ENCODE measurements around the gene SPOCK1. TPM values are rescaled to one million over a fixed set of nuclear protein-coding genes. Genes with fewer than 3 reads are reported as not detected.

The SPOCK1 gene
- total and polyA plus RNA-seq, 9 of the 15 experiments (the other 6 are each of a cell fraction or from before 2014, with no cell fraction given): 0.01 to 0.35 (median 0.04) TPM; not detected in 6

- no peak for FAIRE-seq
- POLR2A ChIA-PET: no interaction called here
- WGBS (ENCODE audit: insufficient coverage, low coverage, missing lambda C conversion rate): 0% methylated on average over 5 of the region's 6 CpGs
- Histone ChIP-seq H2AFZ (ENCODE audit: low read depth, low read length) (no peak overlapping the region), H3K79me2 (ENCODE audit: control insufficient read depth, insufficient read depth, low read length) (no peaks in the 10 kb centered on the region), H3K9ac (ENCODE audit: insufficient read depth in 1 of 2, low read depth in 2 of 2, low read length in 2 of 2) (no peak overlapping the region), H3K36me3 (ENCODE audit: control insufficient read depth, insufficient read depth, low read length) (no peaks in the 10 kb centered on the region), H3K4me1 (replicated peaks in 1 of 2; ENCODE audit: control insufficient read depth in 2 of 2, insufficient read depth in 2 of 2, low read length in 2 of 2) (no peaks in the 10 kb centered on the region), H3K27me3 (ENCODE audit: control insufficient read depth in 2 of 2, insufficient read depth in 2 of 2, low read length in 2 of 2) (no peaks in the 10 kb centered on the region), H3K9me3 (replicated peaks; ENCODE audit: control insufficient read depth, insufficient read depth, low read depth, low read length) (no peaks in the 10 kb centered on the region), H3K4me3 (no peak overlapping the region), H3K9me1 (ENCODE audit: control insufficient read depth, insufficient read depth, low read length) (no peaks in the 10 kb centered on the region), H3K27ac (ENCODE audit: extremely low read depth, low read depth, low read length) (no peak overlapping the region), H4K20me1 (replicated peaks; ENCODE audit: control insufficient read depth, insufficient read depth, low read length) (no peaks in the 10 kb centered on the region), H3K4me2 (ENCODE audit: insufficient read depth, low read length) (no peak overlapping the region)
- intact Hi-C loops (cut with micrococcal nuclease): no loop called here
- no TSS peak for BruUV-seq (replicated peaks)
- in situ Hi-C loops (cut with MboI): no loop called here
- CTCF ChIA-PET (ENCODE audit: low intra/inter-chr PET ratio): no interaction called here
- no peak for ATAC-seq
- DNase-seq (ENCODE audit: extremely low read depth in 1 of 4, low spot score in 3 of 4): no peak
- TF ChIP-seq TAF9B (IDR thresholded peaks at IDR 0.05; ENCODE audit: partially characterized antibody): no peak
- TF ChIP-seq, protein P1, sequence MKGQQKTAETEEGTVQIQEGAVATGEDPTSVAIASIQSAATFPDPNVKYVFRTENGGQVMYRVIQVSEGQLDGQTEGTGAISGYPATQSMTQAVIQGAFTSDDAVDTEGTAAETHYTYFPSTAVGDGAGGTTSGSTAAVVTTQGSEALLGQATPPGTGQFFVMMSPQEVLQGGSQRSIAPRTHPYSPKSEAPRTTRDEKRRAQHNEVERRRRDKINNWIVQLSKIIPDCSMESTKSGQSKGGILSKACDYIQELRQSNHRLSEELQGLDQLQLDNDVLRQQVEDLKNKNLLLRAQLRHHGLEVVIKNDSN (CRISPR knock-in tag; IDR thresholded peaks at IDR 0.05): no peak
- no peak for TF ChIP-seq MTA1 (IDR thresholded peaks at IDR 0.05; ENCODE audit: borderline replicate concordance)
- no peak for TF ChIP-seq BMI1 (IDR thresholded peaks at IDR 0.05; ENCODE audit: low read length)
- no peak for TF ChIP-seq ELF2 (CRISPR knock-in tag; IDR thresholded peaks at IDR 0.05)
- TF ChIP-seq MCM2 (IDR thresholded peaks at IDR 0.05; ENCODE audit: low read depth): no peak
- no peak for TF ChIP-seq GABPB1 (CRISPR knock-in tag; IDR thresholded peaks at IDR 0.05)
- no peak for TF ChIP-seq HNRNPUL1 (IDR thresholded peaks at IDR 0.05; ENCODE audit: low read length)
- TF ChIP-seq CBX8 (IDR thresholded peaks at IDR 0.05; ENCODE audit: borderline replicate concordance, extremely low read depth, low read depth, low read length, poor library complexity, severe bottlenecking): no peak
- no peak for TF ChIP-seq RAD51 (IDR thresholded peaks at IDR 0.05; ENCODE audit: borderline replicate concordance, low read depth)
- no peak for TF ChIP-seq SIN3B (IDR thresholded peaks at IDR 0.05; ENCODE audit: low read depth)
- TF ChIP-seq, protein P2, sequence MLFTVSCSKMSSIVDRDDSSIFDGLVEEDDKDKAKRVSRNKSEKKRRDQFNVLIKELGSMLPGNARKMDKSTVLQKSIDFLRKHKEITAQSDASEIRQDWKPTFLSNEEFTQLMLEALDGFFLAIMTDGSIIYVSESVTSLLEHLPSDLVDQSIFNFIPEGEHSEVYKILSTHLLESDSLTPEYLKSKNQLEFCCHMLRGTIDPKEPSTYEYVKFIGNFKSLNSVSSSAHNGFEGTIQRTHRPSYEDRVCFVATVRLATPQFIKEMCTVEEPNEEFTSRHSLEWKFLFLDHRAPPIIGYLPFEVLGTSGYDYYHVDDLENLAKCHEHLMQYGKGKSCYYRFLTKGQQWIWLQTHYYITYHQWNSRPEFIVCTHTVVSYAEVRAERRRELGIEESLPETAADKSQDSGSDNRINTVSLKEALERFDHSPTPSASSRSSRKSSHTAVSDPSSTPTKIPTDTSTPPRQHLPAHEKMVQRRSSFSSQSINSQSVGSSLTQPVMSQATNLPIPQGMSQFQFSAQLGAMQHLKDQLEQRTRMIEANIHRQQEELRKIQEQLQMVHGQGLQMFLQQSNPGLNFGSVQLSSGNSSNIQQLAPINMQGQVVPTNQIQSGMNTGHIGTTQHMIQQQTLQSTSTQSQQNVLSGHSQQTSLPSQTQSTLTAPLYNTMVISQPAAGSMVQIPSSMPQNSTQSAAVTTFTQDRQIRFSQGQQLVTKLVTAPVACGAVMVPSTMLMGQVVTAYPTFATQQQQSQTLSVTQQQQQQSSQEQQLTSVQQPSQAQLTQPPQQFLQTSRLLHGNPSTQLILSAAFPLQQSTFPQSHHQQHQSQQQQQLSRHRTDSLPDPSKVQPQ (CRISPR knock-in tag; IDR thresholded peaks at IDR 0.05; ENCODE audit: borderline replicate concordance): no peak
- no peak for TF ChIP-seq TBP (optimal IDR thresholded peaks at IDR 0.05; ENCODE audit: low read depth, low read length)
- no peak for TF ChIP-seq KDM5B (IDR thresholded peaks at IDR 0.05; ENCODE audit: insufficient replicate concordance, low read depth, low read length)
- TF ChIP-seq MXI1 (IDR thresholded peaks at IDR 0.05; ENCODE audit: low read depth, low read length): no peak
- no peak for TF ChIP-seq ZBTB43 (CRISPR knock-in tag; IDR thresholded peaks at IDR 0.05)
- TF ChIP-seq WHSC1 (IDR thresholded peaks at IDR 0.05; ENCODE audit: low read length): no peak
These were observed 343.7 kb downstream of the SPOCK1 start for GRCh38 chr5:137155261-137156000.
